ENCODE data around the gene ATM. TPM values are rescaled to one million over a fixed set of nuclear protein-coding genes. Genes with fewer than 3 reads are reported as not detected.
A peak's percentile ranks its signal among the peaks of the same experiment; 100 is the strongest.

ATM gene
- total RNA-seq, 3 donors from 2014 or later = 30.5 to 56.8 (median 36.4) TPM

DNA sequence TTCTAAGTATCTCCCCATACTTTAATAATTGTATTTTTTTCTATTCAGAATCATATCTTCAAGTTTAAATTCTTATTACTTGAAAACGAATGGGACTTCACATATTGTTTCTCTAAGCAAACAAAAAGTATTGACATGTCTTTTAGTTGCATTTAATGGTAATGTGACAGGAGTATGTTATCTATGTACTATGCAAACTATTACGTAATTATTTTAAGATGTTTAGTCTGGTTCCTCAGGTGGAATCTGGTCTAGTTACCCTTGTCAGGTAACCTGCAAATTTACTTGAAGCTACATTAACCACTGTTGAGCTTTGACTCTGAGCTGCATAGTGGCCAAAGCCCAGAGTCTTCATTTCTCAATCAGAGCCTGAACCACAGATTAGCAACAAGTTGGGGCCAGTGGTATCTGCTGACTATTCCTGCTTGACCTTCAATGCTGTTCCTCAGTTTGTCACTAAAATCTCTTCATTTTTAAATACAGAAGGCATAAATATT, 110.6 kb downstream of the ATM start:
- no peaks in the 10 kb centered on the region for H3K36me3 ChIP-seq (ENCODE audit: low read depth)
- intact Hi-C loops (cut with DNase I, micrococcal nuclease) = no loop called here
- TF ChIP-seq, protein P1, sequence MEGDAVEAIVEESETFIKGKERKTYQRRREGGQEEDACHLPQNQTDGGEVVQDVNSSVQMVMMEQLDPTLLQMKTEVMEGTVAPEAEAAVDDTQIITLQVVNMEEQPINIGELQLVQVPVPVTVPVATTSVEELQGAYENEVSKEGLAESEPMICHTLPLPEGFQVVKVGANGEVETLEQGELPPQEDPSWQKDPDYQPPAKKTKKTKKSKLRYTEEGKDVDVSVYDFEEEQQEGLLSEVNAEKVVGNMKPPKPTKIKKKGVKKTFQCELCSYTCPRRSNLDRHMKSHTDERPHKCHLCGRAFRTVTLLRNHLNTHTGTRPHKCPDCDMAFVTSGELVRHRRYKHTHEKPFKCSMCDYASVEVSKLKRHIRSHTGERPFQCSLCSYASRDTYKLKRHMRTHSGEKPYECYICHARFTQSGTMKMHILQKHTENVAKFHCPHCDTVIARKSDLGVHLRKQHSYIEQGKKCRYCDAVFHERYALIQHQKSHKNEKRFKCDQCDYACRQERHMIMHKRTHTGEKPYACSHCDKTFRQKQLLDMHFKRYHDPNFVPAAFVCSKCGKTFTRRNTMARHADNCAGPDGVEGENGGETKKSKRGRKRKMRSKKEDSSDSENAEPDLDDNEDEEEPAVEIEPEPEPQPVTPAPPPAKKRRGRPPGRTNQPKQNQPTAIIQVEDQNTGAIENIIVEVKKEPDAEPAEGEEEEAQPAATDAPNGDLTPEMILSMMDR (IDR thresholded peaks at IDR 0.05) = no peak

DNA sequence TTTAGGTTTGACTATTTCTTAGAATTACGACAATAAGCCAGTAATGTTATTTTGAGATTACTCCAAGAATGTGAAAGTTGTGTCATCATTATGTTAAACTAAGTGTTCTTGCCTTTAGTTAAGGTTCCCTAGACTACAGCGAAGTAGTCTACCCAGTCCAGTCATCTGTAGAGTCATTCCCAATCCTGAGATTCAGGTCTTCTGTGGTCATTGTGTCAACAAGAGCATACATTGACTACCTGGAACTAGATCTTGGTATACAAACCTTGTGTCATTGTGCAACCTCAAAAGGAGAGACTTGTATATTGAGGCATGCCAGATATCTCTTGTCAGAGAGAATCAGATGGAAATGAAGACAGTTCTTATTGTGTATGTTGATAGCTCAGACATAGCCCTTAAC, 115.9 kb downstream of the ATM start:
- H3K4me3 ChIP-seq = no peak overlapping the region
- no peaks in the 10 kb centered on the region for H3K9me3 ChIP-seq
- intact Hi-C loops (cut with DNase I, micrococcal nuclease) = no loop called here
- ATAC-seq (no peak), DNase-seq (no peak)
- TF ChIP-seq, protein P1 (IDR thresholded peaks at IDR 0.05) = no peak
- no peaks in the 10 kb centered on the region for H3K36me3 ChIP-seq (ENCODE audit: low read depth)
- no peaks in the 10 kb centered on the region for H3K4me1 ChIP-seq (ENCODE audit: low read depth)

More for the DNA sequence above, 110.6 kb downstream of the ATM start:
- ATAC-seq (no peak), DNase-seq (no peak)
- Histone ChIP-seq H3K9me3 (no peaks in the 10 kb centered on the region), H3K4me3 (no peak overlapping the region), H3K4me1 (ENCODE audit: low read depth) (no peaks in the 10 kb centered on the region)

DNA sequence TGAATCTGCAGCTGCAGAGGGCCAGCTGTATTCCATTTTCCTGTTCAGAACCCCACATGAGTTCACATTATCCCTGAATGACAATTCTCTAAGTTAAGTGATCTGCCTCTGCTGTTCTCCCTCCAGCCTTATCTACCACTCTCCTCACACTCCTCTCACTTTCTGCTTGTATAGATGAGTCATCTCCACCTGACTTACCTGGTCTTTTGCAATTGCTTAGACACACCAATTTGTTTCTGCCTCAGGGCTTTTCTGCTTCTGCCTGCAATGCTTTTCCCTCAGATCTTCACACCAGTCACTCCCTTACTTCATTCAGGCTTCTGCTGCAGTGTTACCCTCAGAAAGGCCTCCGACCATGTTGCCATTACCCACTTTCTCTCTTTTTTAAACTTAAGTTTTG, 118.1 kb downstream of the ATM start:
- Histone ChIP-seq H3K4me3 (no peak overlapping the region), H3K4me1 (ENCODE audit: low read depth) (no peaks in the 10 kb centered on the region), H3K36me3 (ENCODE audit: low read depth) (no peaks in the 10 kb centered on the region), H3K9me3 (no peaks in the 10 kb centered on the region)
- TF ChIP-seq, protein P1 (IDR thresholded peaks at IDR 0.05) = no peak
- intact Hi-C loops (cut with DNase I, micrococcal nuclease) = no loop called here
- no peak for DNase-seq
- ATAC-seq = peak; percentile 57

DNA sequence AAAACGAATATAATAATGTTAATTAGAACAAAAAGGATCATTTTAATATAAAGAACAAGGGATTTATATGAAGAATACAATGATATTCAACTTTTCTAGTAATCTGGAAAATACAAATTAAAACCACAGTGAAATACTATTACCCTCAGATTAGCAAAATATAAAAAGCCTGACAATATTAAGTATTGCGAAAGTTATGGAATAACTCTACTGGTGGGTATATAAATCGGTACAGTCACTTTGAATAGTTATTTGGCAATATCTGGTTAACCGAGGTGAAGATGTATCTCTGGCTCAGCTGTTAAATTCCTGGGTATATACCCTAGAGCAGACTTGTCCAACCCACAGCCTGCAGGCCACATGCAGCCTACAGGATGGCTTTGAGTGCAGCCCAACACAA, 118.8 kb downstream of the ATM start:
- Histone ChIP-seq H3K9me3 (no peaks in the 10 kb centered on the region), H3K4me3 (no peak overlapping the region)

DNA sequence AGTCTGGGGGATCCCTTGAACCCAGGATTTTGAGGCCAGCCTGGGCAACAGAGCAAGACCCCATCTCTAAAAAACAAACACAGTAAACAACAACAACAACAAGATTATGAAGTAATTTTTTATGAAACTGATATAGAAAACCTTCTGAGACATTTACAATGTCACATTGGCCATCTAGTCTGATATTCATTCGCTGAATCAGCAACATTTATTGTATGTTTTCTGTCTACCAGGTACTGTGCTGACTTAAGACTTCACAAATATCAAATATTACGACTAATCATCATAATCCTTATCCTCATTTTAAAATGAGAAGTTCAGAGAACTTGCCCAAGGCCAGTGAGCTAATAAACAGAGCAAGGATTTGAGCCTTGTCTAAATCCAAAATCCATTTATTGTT, 120.8 kb downstream of the ATM start:
- H3K4me1 ChIP-seq (ENCODE audit: low read depth) = no peaks in the 10 kb centered on the region
- H3K4me3 ChIP-seq = no peak overlapping the region
- TF ChIP-seq, protein P1 (IDR thresholded peaks at IDR 0.05) = no peak
- no peaks in the 10 kb centered on the region for H3K9me3 ChIP-seq
- intact Hi-C loops (cut with DNase I, micrococcal nuclease) = no loop called here
- no peaks in the 10 kb centered on the region for H3K36me3 ChIP-seq (ENCODE audit: low read depth)
- DNase-seq = no peak
- no peak for ATAC-seq

More for the DNA sequence above, 118.8 kb downstream of the ATM start:
- Histone ChIP-seq H3K36me3 (ENCODE audit: low read depth) (no peaks in the 10 kb centered on the region), H3K4me1 (ENCODE audit: low read depth) (no peaks in the 10 kb centered on the region)
- intact Hi-C loops (cut with DNase I, micrococcal nuclease) = no loop called here
- TF ChIP-seq, protein P1 (IDR thresholded peaks at IDR 0.05) = no peak
- DNase-seq = no peak
- no peak for ATAC-seq

DNA sequence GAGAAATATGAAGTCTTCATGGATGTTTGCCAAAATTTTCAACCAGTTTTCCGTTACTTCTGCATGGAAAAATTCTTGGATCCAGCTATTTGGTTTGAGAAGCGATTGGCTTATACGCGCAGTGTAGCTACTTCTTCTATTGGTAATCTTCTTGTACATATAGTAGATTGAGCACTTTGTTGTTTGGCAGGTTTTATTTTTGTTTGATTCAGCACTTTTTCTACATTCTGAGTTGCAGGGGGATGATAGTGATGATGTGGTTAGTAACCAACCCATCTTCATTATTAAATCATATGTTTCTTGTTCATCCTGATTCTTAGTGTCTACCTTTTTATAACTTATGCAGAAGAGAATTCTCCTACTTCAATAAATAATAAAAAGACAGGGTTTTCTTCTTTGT, 122.9 kb downstream of the ATM start:
- Histone ChIP-seq H3K9me3 (no peaks in the 10 kb centered on the region), H3K4me1 (ENCODE audit: low read depth) (no peaks in the 10 kb centered on the region), H3K36me3 (ENCODE audit: low read depth) (no peaks in the 10 kb centered on the region), H3K4me3 (no peak overlapping the region)
- intact Hi-C loops (cut with DNase I, micrococcal nuclease) = no loop called here
- TF ChIP-seq, protein P1 (IDR thresholded peaks at IDR 0.05) = no peak
- DNase-seq (no peak), ATAC-seq (no peak)

All from mucosa of descending colon (tissue), 3 donors.